OCI-LY7 (cell line): ENCODE data around the gene SNRPN. TPM values are rescaled to one million over a fixed set of nuclear protein-coding genes. Genes with fewer than 3 reads are reported as not detected.

Experiments used
- BruUV-seq: library from RNA; stranded (reverse); fragments of 400-500 nt; replicated peaks from 2 replicates; lab custom pipeline; 2021; lab: Mats Ljungman, UMichigan
- CTCF ChIA-PET: fragments of 300-600 bp; sonication (Branson Sonifier 250); formaldehyde crosslinking; loops from one replicate; lab custom pipeline; 2022; ENCODE audit warnings: antibody characterized with exemption; ENCODE audit not compliant: unreplicated experiment; lab: Charles Lee
- POLR2A ChIA-PET: fragments of 300-600 bp; sonication (Branson Sonifier 250); formaldehyde crosslinking; loops from one replicate; lab custom pipeline; 2022; ENCODE audit warnings: antibody characterized with exemption; lab: Charles Lee
- DNase-seq: peaks from one replicate; pipeline ENCODE4 v3.0.0-alpha.2; 2015; ENCODE audit warnings: low spot score
- H2AFZ ChIP-seq: fragments of 200-600 bp; sonication (generic), shearing (Covaris generic); 2 replicates; pipeline ENCODE4 v1.6.1; 2014; ENCODE audit warnings: mild to moderate bottlenecking, antibody characterized with exemption, low read length, moderate library complexity
- H3K27ac ChIP-seq: fragments of 200-600 bp; sonication (generic); 2 replicates; pipeline ENCODE4 v1.5.1; 2014; ENCODE audit warnings: mixed run types, low read depth, mild to moderate bottlenecking, moderate library complexity, low read length, inconsistent platforms; ENCODE audit not compliant: poor library complexity, severe bottlenecking
- H3K36me3 ChIP-seq: fragments of 200-600 bp; sonication (generic); 2 replicates; pipeline ENCODE4 v1.6.1; 2014; ENCODE audit warnings: mild to moderate bottlenecking, antibody characterized with exemption, low read length, moderate library complexity, mixed read lengths; ENCODE audit not compliant: insufficient read depth
- H3K4me1 ChIP-seq: fragments of 200-600 bp; sonication (generic); 2 replicates; pipeline ENCODE4 v1.5.1; 2014; ENCODE audit warnings: mild to moderate bottlenecking, low read length; ENCODE audit not compliant: insufficient read depth, poor library complexity, severe bottlenecking
- H3K4me2 ChIP-seq: fragments of 200-600 bp; sonication (generic); 2 replicates; pipeline ENCODE4 v1.6.1; 2014; ENCODE audit warnings: mild to moderate bottlenecking, low read length
- H3K4me3 ChIP-seq: fragments of 200-600 bp; sonication (generic); 2 replicates; pipeline ENCODE4 v1.5.1; 2014; ENCODE audit warnings: mild to moderate bottlenecking, low read depth, low read length; ENCODE audit not compliant: poor library complexity, severe bottlenecking
- H3K79me2 ChIP-seq: fragments of 200-600 bp; sonication (generic); 2 replicates; pipeline ENCODE4 v1.6.1; 2016; ENCODE audit warnings: low read depth, mild to moderate bottlenecking, low read length, moderate library complexity, mixed read lengths; ENCODE audit not compliant: insufficient read depth
- H3K9me2 ChIP-seq: fragments of 200-600 bp; sonication (generic); 2 replicates; pipeline ENCODE4 v1.6.1; 2016; ENCODE audit warnings: mild to moderate bottlenecking, low read length, mixed read lengths; ENCODE audit not compliant: insufficient read depth
- H3K9me3 ChIP-seq: fragments of 200-600 bp; sonication (generic); 2 replicates; pipeline ENCODE4 v1.6.1; 2014; ENCODE audit warnings: mild to moderate bottlenecking, mixed run types, low read length, mixed read lengths
- H4K20me1 ChIP-seq: fragments of 200-600 bp; sonication (generic); 2 replicates; pipeline ENCODE4 v1.6.1; 2014; ENCODE audit warnings: mild to moderate bottlenecking, antibody characterized with exemption, low read length, moderate library complexity, mixed read lengths; ENCODE audit not compliant: insufficient read depth
- CTCF ChIP-seq: fragments of 200-600 bp; sonication (generic); conservative IDR thresholded peaks from 2 replicates; pipeline ENCODE4 v1.5.1; 2014; ENCODE audit warnings: mild to moderate bottlenecking, antibody characterized with exemption, low read length, moderate library complexity, mixed read lengths
- EZH2phosphoT487 ChIP-seq: fragments of 200-600 bp; sonication (generic); IDR thresholded peaks from 2 replicates; pipeline ENCODE4 v1.6.1; 2018; ENCODE audit warnings: low read depth, borderline replicate concordance, mild to moderate bottlenecking, mixed run types, antibody characterized with exemption, low read length, moderate library complexity, mixed read lengths
- intact Hi-C: fragments of 100-400 bp; cut with micrococcal nuclease; formaldehyde crosslinking; loops from one replicate; pipeline ENCODE4 v1.10.0; 2022; ENCODE audit not compliant: unreplicated experiment
- total RNA-seq, 2 experiments: library from RNA; depleted of rRNA in 1 of 2; stranded (reverse); fragments of >200 nt in 1 of 2; shearing (Covaris generic) in 1 of 2; gene quantifications; 2 replicates each; pipeline ENCODE4 v1.2.3, GENCODE V29; 2014 to 2022

The SNRPN gene
- total RNA-seq, 2 experiments from 2014 or later: 26.8 TPM; not detected in 1

GRCh38 chr15:24976932-24977331 is 22.1 kb downstream of the SNRPN start:
- H3K4me3 ChIP-seq: no peak overlapping the region
- H3K36me3 ChIP-seq: no peaks in the 10 kb centered on the region
- no peaks in the 10 kb centered on the region for H3K79me2 ChIP-seq
- no peak overlapping the region for H3K4me2 ChIP-seq
- no peak for TF ChIP-seq CTCF
- POLR2A ChIA-PET: no interaction called here
- no peaks in the 10 kb centered on the region for H3K9me2 ChIP-seq
- CTCF ChIA-PET: no interaction called here
- no peaks in the 10 kb centered on the region for H4K20me1 ChIP-seq
- intact Hi-C loops: no loop called here
- no peak overlapping the region for H3K27ac ChIP-seq
- H3K4me1 ChIP-seq: no peaks in the 10 kb centered on the region
- H2AFZ ChIP-seq: no peak overlapping the region
- BruUV-seq: no TSS peak
- no peak for DNase-seq
- H3K9me3 ChIP-seq: no peaks in the 10 kb centered on the region

- intact Hi-C loops: no loop called here
- Histone ChIP-seq H3K79me2 (no peaks in the 10 kb centered on the region), H3K4me2 (no peak overlapping the region), H4K20me1 (no peaks in the 10 kb centered on the region), H3K27ac (no peak overlapping the region), H2AFZ (no peak overlapping the region), H3K9me2 (no peaks in the 10 kb centered on the region), H3K4me1 (no peaks in the 10 kb centered on the region), H3K36me3 (no peaks in the 10 kb centered on the region), H3K4me3 (no peak overlapping the region), H3K9me3 (0 out of 2 replicates have a peak, but pooled peaks cover 6% of the 10 kb centered on the region)
- no peak for DNase-seq
- POLR2A ChIA-PET: interaction anchor here (0.6 kb wide), 1 partner anchor 1593 kb away, joined by 4 read pairs; no protein-coding TSS in a partner anchor
- no peak for TF ChIP-seq CTCF
- no peak for TF ChIP-seq EZH2phosphoT487
- CTCF ChIA-PET: no interaction called here
- BruUV-seq: no TSS peak
Measured at GRCh38 chr15:24977686-24978085, 22.9 kb downstream of the SNRPN start.

- no TSS peak for BruUV-seq
- ChIA-PET CTCF (no interaction called here), POLR2A (no interaction called here)
- intact Hi-C loops: no loop called here
- H3K9me3 ChIP-seq: 0 out of 2 replicates have a peak, but pooled peaks cover 6% of the 10 kb centered on the region
- no peaks in the 10 kb centered on the region for H3K9me2 ChIP-seq
- TF ChIP-seq EZH2phosphoT487: no peak
- TF ChIP-seq CTCF: no peak
- H3K27ac ChIP-seq: no peak overlapping the region
- no peaks in the 10 kb centered on the region for H4K20me1 ChIP-seq
- H2AFZ ChIP-seq: no peak overlapping the region
- DNase-seq: no peak
- no peaks in the 10 kb centered on the region for H3K79me2 ChIP-seq
- no peak overlapping the region for H3K4me3 ChIP-seq
- H3K4me1 ChIP-seq: no peaks in the 10 kb centered on the region
- H3K4me2 ChIP-seq: no peak overlapping the region
- H3K36me3 ChIP-seq: no peaks in the 10 kb centered on the region
Measured at GRCh38 chr15:24985224-24985623, 30.4 kb downstream of the SNRPN start.
